HG03060 (cell line): ENCODE data around the gene LAMB1.

Source experiments
- ATAC-seq: cut with Tn5 transposase; IDR thresholded peaks from one replicate; pipeline ENCODE4 v1.9.1; 2021; ENCODE audit warnings: low read depth, moderate number of reproducible peaks; ENCODE audit not compliant: unreplicated experiment

LAMB1 gene

GRCh38 chr7:107951172-107951787 is 51.7 kb downstream of the LAMB1 start:
- ATAC-seq = no peak

- no peak for ATAC-seq
These were observed 53.5 kb downstream of the LAMB1 start for GRCh38 chr7:107949443-107949935.

- no peak for ATAC-seq
These were observed 54.1 kb downstream of the LAMB1 start for GRCh38 chr7:107948645-107949442.

- no peak for ATAC-seq
These were observed 56.1 kb downstream of the LAMB1 start for GRCh38 chr7:107946881-107947280.

- no peak for ATAC-seq
These were observed 56.5 kb downstream of the LAMB1 start for GRCh38 chr7:107946451-107946850.

DNA sequence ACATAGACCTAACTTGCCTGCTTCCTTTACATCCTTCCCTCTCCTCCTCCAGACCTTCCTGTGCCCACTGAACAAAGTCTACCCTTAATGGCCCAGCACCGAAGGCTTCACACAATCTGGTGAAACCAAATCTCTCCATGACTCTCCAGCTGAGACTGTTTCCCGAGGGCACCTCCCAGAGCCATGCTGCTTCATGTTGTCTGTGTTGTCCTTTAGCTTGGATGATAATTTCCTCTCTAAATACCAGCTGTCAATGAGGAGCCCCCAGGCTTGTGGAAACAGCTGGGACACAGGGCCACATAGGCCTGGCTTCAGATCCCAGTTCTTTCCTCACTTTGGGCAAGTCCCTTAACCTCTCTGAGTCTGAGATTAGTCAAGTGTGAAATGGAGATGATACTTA is 57.6 kb downstream of the LAMB1 start:
- no peak for ATAC-seq

DNA sequence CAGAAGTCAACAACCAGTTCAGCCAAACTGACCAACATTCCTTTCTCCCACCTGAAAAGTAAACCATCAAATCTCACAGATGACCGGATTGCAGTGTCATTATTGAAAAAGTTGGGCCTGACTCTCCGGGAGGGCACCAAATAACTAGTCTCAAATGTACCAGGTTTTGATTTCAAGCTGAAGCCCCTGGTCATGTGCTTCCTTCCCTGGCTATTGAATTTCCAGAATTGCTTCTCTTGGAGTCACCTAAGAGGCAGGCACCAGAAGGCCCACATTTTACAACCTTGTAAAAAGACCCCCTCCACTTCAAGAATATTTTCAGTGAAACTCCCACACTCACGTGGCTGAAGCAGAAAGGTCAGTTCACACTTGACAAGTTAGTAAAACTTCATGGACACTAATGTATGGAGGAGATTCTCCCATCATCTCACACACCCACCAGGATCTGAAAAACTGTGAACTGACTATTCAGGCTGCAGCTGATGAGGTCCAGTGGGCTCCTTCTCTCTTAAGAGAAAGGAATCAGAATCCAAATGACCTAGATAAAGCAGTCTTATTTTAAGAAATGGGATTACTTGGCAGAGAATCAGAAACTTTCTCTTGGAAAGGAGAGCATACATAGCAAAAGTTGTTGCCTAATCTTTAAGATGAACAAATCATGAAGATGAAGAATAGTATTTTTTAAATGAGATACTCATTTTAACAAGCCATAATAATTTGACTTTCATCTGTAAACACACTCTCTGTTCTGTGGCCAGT is 58.4 kb downstream of the LAMB1 start:
- ATAC-seq = no peak

DNA sequence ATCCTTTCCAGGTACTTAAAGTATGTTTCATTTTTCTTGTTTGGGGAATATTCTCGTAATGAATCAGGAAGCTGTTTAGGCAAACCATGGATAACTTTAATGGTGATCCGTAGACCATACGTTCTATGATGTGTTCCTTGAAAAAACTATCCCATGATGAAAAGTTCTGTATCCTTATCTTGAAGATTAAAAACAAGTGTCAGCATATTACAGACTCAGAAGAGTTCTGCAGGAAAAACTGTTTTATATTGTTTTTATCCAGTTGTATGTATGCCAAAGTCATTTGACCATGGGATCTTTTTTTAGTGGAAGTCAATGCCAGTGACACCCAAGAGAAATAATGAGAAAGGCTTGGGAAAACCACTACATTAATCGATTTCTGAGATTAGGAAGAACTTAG is 59.9 kb downstream of the LAMB1 start:
- ATAC-seq = no peak

DNA sequence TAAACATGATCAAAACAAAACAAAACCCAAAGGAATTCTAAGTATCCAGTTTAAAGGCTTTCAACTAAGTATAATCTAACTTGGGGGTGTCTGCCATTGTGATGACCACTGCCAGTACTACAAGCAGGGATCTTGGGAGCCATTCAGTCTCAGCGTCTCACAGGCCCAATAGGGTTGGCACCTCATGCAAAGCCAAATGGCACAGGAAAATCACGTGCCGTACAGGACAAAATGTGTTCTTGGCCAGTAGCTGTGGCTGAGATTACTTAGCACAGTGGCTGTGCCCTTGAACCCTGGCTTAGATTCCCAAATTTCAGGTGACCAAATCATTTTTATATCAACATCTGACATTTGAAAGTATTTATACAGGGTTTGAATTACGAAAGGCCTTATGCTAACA is 62.0 kb downstream of the LAMB1 start:
- ATAC-seq = no peak

DNA sequence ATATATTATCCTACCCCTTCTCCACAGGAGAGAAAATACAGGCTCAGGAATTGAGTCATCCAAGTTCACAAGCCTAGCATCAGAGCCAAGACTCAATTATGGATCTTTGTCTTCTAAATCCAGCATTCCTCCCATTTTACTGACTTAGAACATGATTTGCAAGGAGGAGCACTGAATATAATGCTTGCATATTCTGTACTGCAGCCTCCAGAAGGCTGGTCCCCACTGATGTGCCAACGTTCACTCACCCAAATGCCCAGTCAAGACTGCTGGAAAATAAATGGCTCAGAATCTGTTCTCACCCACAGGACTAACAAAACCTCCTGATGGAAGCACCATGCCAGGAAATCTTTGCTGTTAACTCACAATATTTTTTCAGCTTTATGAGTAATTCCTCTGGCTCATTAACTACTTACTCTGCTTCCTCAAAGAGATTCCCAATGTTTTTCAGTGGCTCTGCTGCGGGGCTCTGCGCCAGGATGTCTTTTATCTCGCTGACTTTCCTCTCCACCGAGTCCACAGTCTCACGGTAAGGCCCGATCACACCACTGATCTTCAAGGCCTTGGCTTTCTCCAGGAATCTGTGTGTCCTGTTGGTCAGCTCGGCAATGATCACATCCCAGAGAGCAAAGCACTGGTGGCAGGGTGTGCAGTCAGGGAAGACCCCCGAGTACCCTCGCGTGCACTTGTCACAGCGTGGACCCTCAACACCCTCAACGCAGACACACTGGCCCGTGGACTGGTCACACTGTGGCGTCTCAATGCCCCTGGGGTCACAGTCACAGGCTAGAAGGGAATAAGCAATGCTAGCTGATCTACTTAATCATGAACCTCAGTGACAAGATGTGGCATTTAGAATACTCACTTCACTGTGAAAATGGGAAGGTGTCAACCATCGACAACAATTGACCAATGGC is 63.1 kb downstream of the LAMB1 start:
- ATAC-seq = no peak

GRCh38 chr7:107938456-107939250 is 64.3 kb downstream of the LAMB1 start:
- ATAC-seq = no peak

DNA sequence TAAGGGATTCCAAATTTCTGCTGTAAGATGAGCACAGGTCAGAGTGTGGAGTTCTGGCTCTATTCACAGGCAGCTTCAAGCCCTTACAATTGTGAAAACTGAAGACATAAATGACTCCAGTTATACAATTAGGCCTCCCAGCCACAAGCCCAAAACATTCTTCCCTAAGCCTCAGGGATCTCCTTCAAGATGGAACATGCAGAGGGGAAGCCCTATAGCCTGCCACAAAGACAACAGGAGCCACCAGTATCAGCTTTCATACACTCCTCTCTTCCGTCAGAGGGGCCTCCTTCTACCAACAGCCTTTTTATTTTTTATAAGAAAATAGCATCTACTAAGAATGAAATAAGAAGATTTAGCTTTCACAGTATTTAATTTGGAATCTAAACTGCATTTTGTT is 65.4 kb downstream of the LAMB1 start:
- no peak for ATAC-seq

GRCh38 chr7:107936312-107936711 is 66.6 kb downstream of the LAMB1 start:
- no peak for ATAC-seq

- ATAC-seq = no peak
These were observed 67.8 kb downstream of the LAMB1 start for GRCh38 chr7:107934991-107935770.

- ATAC-seq = no peak
These were observed 69.5 kb downstream of the LAMB1 start for GRCh38 chr7:107933386-107934013.

DNA sequence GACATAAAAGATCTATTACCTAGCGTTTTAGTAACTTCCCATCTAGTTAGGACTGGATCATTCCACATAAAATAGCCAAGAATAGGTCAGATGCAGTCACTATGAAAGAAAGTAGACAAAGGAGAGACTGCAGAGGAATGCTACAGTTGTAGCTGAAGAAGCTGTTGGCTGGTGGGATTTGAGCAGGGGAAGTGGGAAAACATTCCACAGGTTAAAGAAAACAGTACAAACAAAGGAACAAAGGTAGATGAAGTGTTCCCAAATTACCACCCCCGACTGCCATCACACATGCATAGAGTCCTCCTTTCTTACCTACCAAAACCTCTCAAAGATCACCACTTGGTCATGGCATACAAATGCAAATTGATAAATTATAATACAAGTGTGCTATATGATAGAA is 70.2 kb downstream of the LAMB1 start:
- ATAC-seq = no peak

DNA sequence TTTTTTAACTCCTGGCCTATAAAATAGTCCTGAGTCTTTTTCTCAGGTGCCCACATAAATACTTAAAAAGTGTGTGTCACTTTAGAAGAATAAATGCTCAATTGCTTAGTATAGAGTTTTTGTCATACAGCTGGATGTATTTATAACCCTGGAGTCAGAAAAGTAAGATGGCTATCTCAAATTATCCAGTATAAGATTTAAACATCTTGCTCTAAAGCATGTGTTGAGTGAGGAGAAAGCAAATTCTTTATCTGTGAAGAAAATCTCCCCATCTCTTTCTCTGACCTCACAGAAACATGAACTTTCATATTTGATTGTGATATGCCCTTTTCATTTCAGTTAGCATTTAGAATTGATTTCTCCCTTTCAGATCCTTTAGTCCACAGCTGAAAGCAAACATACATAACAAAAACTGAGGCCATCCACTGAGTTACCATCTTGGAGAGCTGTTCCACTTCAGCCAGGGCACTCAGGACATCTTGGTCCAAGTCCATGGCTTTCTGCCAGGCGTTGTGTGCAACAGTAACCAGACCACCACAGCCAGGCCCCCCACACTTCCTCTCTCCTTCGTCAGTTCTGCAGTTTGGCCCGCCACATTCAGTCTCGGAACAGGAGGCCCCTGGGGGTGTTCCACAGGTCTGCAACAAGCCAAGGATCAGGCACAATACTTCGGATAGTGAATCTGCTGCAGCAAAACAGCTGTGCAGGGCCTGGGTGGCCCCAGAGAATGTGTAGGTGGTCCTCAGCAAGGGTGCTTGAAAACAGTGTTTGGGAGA is 71.0 kb downstream of the LAMB1 start:
- ATAC-seq = no peak

GRCh38 chr7:107926481-107926880 is 76.5 kb downstream of the LAMB1 start:
- ATAC-seq = no peak
